Measurements from ENCODE around the gene PRPF31. TPM values are rescaled to one million over a fixed set of nuclear protein-coding genes. Genes with fewer than 3 reads are reported as not detected.

The PRPF31 gene
- total RNA-seq, 1 experiment from 2014 or later: 106 TPM

- H3K9me3 Mint-ChIP-seq (ENCODE audit: low read depth, unreplicated experiment): no peaks in the 10 kb centered on the region
- H3K4me1 Mint-ChIP-seq (ENCODE audit: low read depth, unreplicated experiment): no peaks in the 10 kb centered on the region
- no TSS peak for BruUV-seq (replicated peaks)
- TF ChIP-seq CTCF (IDR thresholded peaks at IDR 0.05; ENCODE audit: unreplicated experiment): peak; percentile 24
- intact Hi-C loops (cut with micrococcal nuclease; ENCODE audit: unreplicated experiment): no loop called here
- peaks cover 68% of the 10 kb centered on the region for H3K36me3 Mint-ChIP-seq (ENCODE audit: insufficient read depth, unreplicated experiment)
- CTCF ChIA-PET: interaction anchor here (0.7 kb wide), 1 partner anchor 69 kb away, joined by 6 read pairs; no protein-coding TSS in a partner anchor
- H3K4me3 Mint-ChIP-seq (ENCODE audit: low read depth, unreplicated experiment): no peak overlapping the region
- no peak overlapping the region for H3K27ac Mint-ChIP-seq (ENCODE audit: unreplicated experiment)
- DNase-seq: no peak
- H3K27me3 Mint-ChIP-seq (ENCODE audit: unreplicated experiment): no peaks in the 10 kb centered on the region
Measured at GRCh38 chr19:54179921-54180461, 64.4 kb downstream of the PRPF31 start.

- intact Hi-C loops (cut with micrococcal nuclease; ENCODE audit: unreplicated experiment): no loop called here
- Mint-ChIP-seq H3K4me3 (ENCODE audit: low read depth, unreplicated experiment) (no peak overlapping the region), H3K4me1 (ENCODE audit: low read depth, unreplicated experiment) (no peaks in the 10 kb centered on the region), H3K27me3 (ENCODE audit: unreplicated experiment) (no peaks in the 10 kb centered on the region), H3K27ac (ENCODE audit: unreplicated experiment) (no peak overlapping the region), H3K9me3 (ENCODE audit: low read depth, unreplicated experiment) (no peaks in the 10 kb centered on the region), H3K36me3 (ENCODE audit: insufficient read depth, unreplicated experiment) (peaks cover 68% of the 10 kb centered on the region)
- no peak for TF ChIP-seq CTCF (IDR thresholded peaks at IDR 0.05; ENCODE audit: unreplicated experiment)
- BruUV-seq (replicated peaks): no TSS peak
- no peak for DNase-seq
- CTCF ChIA-PET: no interaction called here
Measured at GRCh38 chr19:54180691-54181091, 65.1 kb downstream of the PRPF31 start.

Other genes with a start within 250 kb of the PRPF31 start
- 366 and 464 TPM in 2 replicates for gene MYADM, start 247.9 kb upstream of the PRPF31 start, total RNA-seq (2022)
- 45.4 and 59.6 TPM in 2 replicates for gene PRKCG, start 233.6 kb upstream of the PRPF31 start, total RNA-seq (2022)
- gene CACNG7, start 206.5 kb upstream of the PRPF31 start, total RNA-seq (2022): not detected in 2 replicates
- 13.4 and 19.0 TPM in 2 replicates for gene CACNG8, start 152.8 kb upstream of the PRPF31 start, total RNA-seq (2022)
- gene CACNG6, start 124.1 kb upstream of the PRPF31 start, total RNA-seq (2022): 137 and 144 TPM in 2 replicates
- gene VSTM1, start 51.9 kb upstream of the PRPF31 start, total RNA-seq (2022): not detected in 2 replicates
- gene TARM1, start 34.4 kb upstream of the PRPF31 start, total RNA-seq (2022): not detected in 2 replicates
- 0.54 and 0.64 TPM in 2 replicates for gene OSCAR, start 15.0 kb upstream of the PRPF31 start, total RNA-seq (2022)
- gene NDUFA3, start 12.9 kb upstream of the PRPF31 start, total RNA-seq (2022): 228 and 255 TPM in 2 replicates
- 30.8 and 34.2 TPM in 2 replicates for gene TFPT, start 97 bp upstream of the PRPF31 start, total RNA-seq (2022)
- gene CNOT3, start 22.0 kb downstream of the PRPF31 start, total RNA-seq (2022): 79.4 and 87.4 TPM in 2 replicates
- gene LENG1, start 44.0 kb downstream of the PRPF31 start, total RNA-seq (2022): 9.9 and 10.7 TPM in 2 replicates
- 157 and 166 TPM in 2 replicates for gene TMC4, start 57.4 kb downstream of the PRPF31 start, total RNA-seq (2022)
- gene MBOAT7, start 73.8 kb downstream of the PRPF31 start, total RNA-seq (2022): 287 and 323 TPM in 2 replicates
- gene TSEN34, start 75.6 kb downstream of the PRPF31 start, total RNA-seq (2022): 52.2 and 53.0 TPM in 2 replicates
- gene RPS9, start 85.1 kb downstream of the PRPF31 start, total RNA-seq (2022): 825 and 841 TPM in 2 replicates
- not detected in 2 replicates for gene LILRB3, start 107.3 kb downstream of the PRPF31 start, total RNA-seq (2022)
- gene LILRA6, start 127.0 kb downstream of the PRPF31 start, total RNA-seq (2022): not detected in 2 replicates
- not detected in 2 replicates for gene LILRB5, start 141.5 kb downstream of the PRPF31 start, total RNA-seq (2022)
- not detected in 2 replicates for gene LILRB2, start 165.4 kb downstream of the PRPF31 start, total RNA-seq (2022)
- gene LILRA5, start 197.4 kb downstream of the PRPF31 start, total RNA-seq (2022): not detected in 2 replicates
- gene LILRA4, start 223.4 kb downstream of the PRPF31 start, total RNA-seq (2022): not detected in 2 replicates
- 0.61 and 0.83 TPM in 2 replicates for gene LAIR1, start 249.2 kb downstream of the PRPF31 start, total RNA-seq (2022)

All from Calu3 (cell line).